Uterus (tissue), 4 donors: Measurements from ENCODE around the gene ADGRG7. TPM values are rescaled to one million over a fixed set of nuclear protein-coding genes. Genes with fewer than 3 reads are reported as not detected.
"Not testable (repeated sequence)": the region's sequence is repeated elsewhere in the genome, so short reads cannot be mapped to it uniquely, and the experiment has no call there.

ENCODE experiments used
- DNase-seq, 2 donors: peaks; one replicate each; pipeline ENCODE4 v3.0.0-alpha.2; 2019 to 2020
- H3K27ac ChIP-seq, 2 donors: fragments of 200-600 bp; sonication (generic); 1 replicate in 1 of 2; 2 replicates in 1 of 2; pipeline ENCODE4 v1.5.1; 2016 to 2018
- H3K27me3 ChIP-seq, 2 donors: fragments of 200-600 bp; sonication (generic); one replicate each; pipeline ENCODE4 v1.5.1; 2018 to 2019; ENCODE audit warnings: control low read depth in 1 of 2
- H3K36me3 ChIP-seq, 2 donors: fragments of 200-600 bp; sonication (generic); one replicate each; pipeline ENCODE4 v1.5.1; 2019; ENCODE audit warnings: control low read depth in 1 of 2
- H3K4me1 ChIP-seq, 2 donors: fragments of 200-600 bp; sonication (generic); one replicate each; pipeline ENCODE4 v1.5.1; 2018 to 2019; ENCODE audit warnings: control low read depth in 1 of 2
- H3K4me3 ChIP-seq, 2 donors: fragments of 200-600 bp; sonication (generic); 1 replicate in 1 of 2; 2 replicates in 1 of 2; pipeline ENCODE4 v1.5.1; 2018 to 2019; ENCODE audit warnings: mild to moderate bottlenecking in 1 of 2
- H3K9me3 ChIP-seq, 2 donors: fragments of 200-600 bp; sonication (generic); one replicate each; pipeline ENCODE4 v1.5.1; 2019; ENCODE audit warnings: control low read depth in 1 of 2
- CTCF ChIP-seq, 4 experiments: fragments of 200-600 bp in 2 of 4; fragments of 450-650 bp in 2 of 4; sonication (generic) in 2 of 4; IDR thresholded peaks; one replicate each; pipeline ENCODE4 v1.5.1; 2016 to 2019; ENCODE audit warnings: antibody characterized with exemption in 4 of 4, mild to moderate bottlenecking in 2 of 4, moderate library complexity in 1 of 4
- POLR2A ChIP-seq, 2 donors: fragments of 450-650 bp; IDR thresholded peaks; one replicate each; pipeline ENCODE4 v1.6.1; 2016; ENCODE audit warnings: antibody characterized with exemption in 2 of 2, mild to moderate bottlenecking in 1 of 2, moderate library complexity in 1 of 2
- intact Hi-C: fragments of 100-400 bp; cut with DNase I; formaldehyde crosslinking; loops from one replicate; pipeline ENCODE4 v1.15.1; 2023; ENCODE audit warnings: low total_unique reads
- total RNA-seq, 4 donors: library from RNA; depleted of rRNA in 3 of 4; stranded (reverse); fragments of >200 nt in 3 of 4; gene quantifications; one replicate each; pipeline versions ENCODE4 v1.1.0 to v1.2.4, GENCODE V29; 2014 to 2023
- donor health status: DM: yes; HTN: yes; CAD: no.

Gene ADGRG7
- total RNA-seq, 4 donors from 2014 or later = 0.21 to 0.70 TPM; not detected in 2

DNA sequence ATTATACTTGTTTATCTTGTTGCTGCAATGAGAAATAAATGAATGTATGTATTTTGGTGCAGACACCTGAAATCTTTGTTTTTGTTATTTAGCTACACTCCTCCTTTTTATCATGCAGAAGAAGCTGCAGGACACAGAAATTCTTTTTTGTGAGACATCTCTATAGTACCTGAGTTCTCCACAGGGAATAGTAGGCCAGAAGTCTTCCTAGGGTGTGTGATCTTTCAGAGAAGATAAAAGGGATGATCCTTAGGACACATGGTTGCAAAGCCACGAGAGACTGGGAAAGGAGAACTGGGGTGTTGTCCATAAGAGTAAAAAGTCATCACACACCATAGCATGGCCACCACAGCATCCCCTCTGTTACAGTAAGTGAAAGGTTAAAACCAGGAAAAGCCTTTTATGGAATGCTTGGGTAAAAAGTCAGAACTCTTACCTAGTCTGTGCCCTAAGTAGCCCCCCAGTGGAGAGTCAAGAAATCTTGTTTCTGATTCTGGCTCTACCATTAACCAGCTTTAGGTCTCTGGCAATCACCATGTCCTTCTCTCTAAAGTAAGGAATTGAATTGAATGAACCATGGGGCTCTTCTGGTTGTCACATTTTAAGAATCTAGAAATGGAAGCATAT is 31.9 kb upstream of the ADGRG7 start:
- Histone ChIP-seq H3K27me3 (no peaks in the 10 kb centered on the region), H3K27ac (no peak overlapping the region), H3K4me3 (no peak overlapping the region), H3K36me3 (no peaks in the 10 kb centered on the region), H3K9me3 (no peaks in the 10 kb centered on the region), H3K4me1 (no peaks in the 10 kb centered on the region)
- intact Hi-C loops = no loop called here
- no peak for DNase-seq
- TF ChIP-seq CTCF (IDR thresholded peaks at IDR 0.05) (no peak), POLR2A (IDR thresholded peaks at IDR 0.05) (no peak)

- Histone ChIP-seq H3K9me3 (no peaks in the 10 kb centered on the region), H3K4me1 (no peaks in the 10 kb centered on the region), H3K36me3 (no peaks in the 10 kb centered on the region), H3K27me3 (no peaks in the 10 kb centered on the region), H3K4me3 (no peak overlapping the region), H3K27ac (no peak overlapping the region)
- TF ChIP-seq POLR2A (IDR thresholded peaks at IDR 0.05) (no peak), CTCF (IDR thresholded peaks at IDR 0.05) (no peak)
- DNase-seq = no peak
- intact Hi-C loops = no loop called here
Observed at GRCh38 chr3:100578646-100579045, 30.8 kb upstream of the ADGRG7 start.

DNA sequence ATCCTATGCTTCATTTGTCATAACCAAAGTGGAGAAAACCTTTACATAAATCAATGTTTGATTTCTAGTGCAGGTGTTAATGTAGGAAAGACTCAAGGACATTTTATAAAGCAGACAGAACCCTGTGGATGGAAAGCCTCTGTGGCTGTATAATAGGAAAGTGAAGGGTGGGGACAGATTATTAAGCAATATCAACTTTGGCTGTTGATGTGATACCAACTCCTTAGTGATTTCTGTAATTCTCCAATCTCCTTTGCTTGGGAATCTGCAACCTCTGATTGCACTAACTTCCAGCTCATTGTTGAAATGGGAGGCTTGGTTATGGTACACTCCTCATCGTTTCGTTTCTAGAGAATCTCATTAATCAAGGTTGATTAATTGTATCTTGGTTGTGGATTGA is 29.3 kb upstream of the ADGRG7 start:
- intact Hi-C loops = no loop called here
- H3K9me3 ChIP-seq = no peaks in the 10 kb centered on the region
- H3K4me3 ChIP-seq = no peak overlapping the region
- no peaks in the 10 kb centered on the region for H3K4me1 ChIP-seq
- TF ChIP-seq CTCF (IDR thresholded peaks at IDR 0.05) (no peak), POLR2A (IDR thresholded peaks at IDR 0.05) (no peak)
- H3K27ac ChIP-seq = no peak overlapping the region
- H3K27me3 ChIP-seq = no peaks in the 10 kb centered on the region
- no peak for DNase-seq
- H3K36me3 ChIP-seq = no peaks in the 10 kb centered on the region

DNA sequence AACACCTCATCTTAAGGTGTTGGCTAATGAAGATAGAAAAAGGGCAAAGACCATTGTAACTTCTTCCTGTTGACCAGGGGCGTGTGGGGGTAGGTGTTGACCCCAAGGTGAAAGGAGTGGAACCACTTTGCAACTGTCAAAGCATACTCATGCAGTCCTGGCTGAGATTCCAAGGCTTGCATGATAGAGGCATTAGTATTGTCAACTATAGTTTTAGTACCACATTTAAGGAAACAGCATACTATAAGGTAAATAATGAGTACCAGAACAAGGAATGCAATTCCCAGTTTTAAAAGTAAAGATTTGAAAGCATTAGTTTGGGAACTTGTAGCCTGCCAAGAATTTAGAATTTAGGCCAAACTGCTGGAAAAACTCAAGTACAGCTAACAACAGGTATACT is 27.8 kb upstream of the ADGRG7 start:
- no peak for TF ChIP-seq CTCF (IDR thresholded peaks at IDR 0.05)
- TF ChIP-seq POLR2A (IDR thresholded peaks at IDR 0.05) = no peak
- Histone ChIP-seq H3K4me3 (no peak overlapping the region), H3K36me3 (no peaks in the 10 kb centered on the region), H3K27me3 (no peaks in the 10 kb centered on the region), H3K9me3 (no peaks in the 10 kb centered on the region), H3K4me1 (no peaks in the 10 kb centered on the region), H3K27ac (peak overlapping the region in 1 of 2 donors; percentile 23)
- intact Hi-C loops = no loop called here
- DNase-seq = no peak

DNA sequence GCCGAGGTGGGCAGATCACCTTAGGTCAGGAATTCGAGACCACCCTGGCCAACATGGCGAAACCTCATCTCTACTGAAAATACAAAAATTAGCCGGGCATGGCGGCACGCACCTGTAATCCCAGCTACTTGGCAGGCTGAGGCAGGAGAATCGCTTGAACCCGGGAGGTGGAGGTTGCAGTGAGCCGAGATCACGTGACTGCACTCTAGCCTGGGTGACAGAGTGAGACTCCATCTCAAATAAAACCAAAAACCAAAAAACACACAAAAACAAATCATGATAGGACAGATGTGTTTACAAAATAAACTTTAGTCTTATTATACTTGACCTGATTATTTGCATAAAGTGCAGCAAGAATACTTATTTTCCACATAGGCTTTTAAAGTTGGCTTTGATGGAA is 27.2 kb upstream of the ADGRG7 start:
- H3K4me3 ChIP-seq, H3K4me1 ChIP-seq, DNase-seq, H3K9me3 ChIP-seq, H3K27me3 ChIP-seq, intact Hi-C loops, H3K36me3 ChIP-seq: not testable (repeated sequence)
- peak overlapping the region in 1 of 2 donors; percentile 10 for H3K27ac ChIP-seq
